NCI-H187 (cell line): ENCODE results near the gene GRB7.
A peak's percentile ranks its signal among the peaks of the same experiment; 100 is the strongest.
"Not testable (repeated sequence)": the region's sequence is repeated elsewhere in the genome, so short reads cannot be mapped to it uniquely, and the experiment has no call there.

Experiments used
- DNase-seq, 2 experiments: peaks; one replicate each; lab custom pipeline; 2025; lab: John Stamatoyannopoulos, UW

Gene GRB7

GRCh38 chr17:39751637-39752036, 13.9 kb downstream of the GRB7 start:
- DNase-seq, result no peak

DNA sequence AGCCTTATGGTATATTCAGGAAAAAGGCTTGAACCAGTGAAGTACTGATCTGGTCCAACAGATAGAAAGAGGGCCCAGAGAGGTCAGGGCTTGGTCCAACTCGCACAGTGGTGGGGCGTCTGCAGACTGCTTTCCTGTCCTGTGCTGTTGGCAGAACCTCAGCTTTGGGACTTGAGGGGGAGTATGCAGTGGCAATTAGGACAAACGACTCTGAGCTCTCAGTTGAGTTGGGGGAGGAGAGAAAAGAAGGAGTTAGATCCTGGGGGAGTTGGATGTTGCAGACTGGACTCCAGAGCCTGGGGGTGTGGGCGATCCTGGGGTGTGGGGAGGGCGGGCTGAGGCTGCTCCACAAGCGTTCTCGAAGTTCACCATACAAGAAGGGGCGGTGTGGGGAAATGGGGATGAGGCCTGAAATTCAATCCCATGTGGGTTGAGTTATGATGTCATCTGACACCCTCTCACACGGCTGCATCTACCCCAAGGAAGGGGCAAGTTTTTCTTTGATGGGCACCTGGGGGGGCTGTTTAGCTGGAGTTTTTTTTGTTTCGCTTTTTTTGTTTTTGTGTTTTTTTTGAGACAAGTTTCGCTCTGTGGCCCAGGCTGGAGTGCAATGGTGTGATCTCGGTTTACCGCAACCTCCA, 14.6 kb downstream of the GRB7 start:
- no peak for DNase-seq

GRCh38 chr17:39753514-39754160, 15.9 kb downstream of the GRB7 start:
- no peak for DNase-seq

DNA sequence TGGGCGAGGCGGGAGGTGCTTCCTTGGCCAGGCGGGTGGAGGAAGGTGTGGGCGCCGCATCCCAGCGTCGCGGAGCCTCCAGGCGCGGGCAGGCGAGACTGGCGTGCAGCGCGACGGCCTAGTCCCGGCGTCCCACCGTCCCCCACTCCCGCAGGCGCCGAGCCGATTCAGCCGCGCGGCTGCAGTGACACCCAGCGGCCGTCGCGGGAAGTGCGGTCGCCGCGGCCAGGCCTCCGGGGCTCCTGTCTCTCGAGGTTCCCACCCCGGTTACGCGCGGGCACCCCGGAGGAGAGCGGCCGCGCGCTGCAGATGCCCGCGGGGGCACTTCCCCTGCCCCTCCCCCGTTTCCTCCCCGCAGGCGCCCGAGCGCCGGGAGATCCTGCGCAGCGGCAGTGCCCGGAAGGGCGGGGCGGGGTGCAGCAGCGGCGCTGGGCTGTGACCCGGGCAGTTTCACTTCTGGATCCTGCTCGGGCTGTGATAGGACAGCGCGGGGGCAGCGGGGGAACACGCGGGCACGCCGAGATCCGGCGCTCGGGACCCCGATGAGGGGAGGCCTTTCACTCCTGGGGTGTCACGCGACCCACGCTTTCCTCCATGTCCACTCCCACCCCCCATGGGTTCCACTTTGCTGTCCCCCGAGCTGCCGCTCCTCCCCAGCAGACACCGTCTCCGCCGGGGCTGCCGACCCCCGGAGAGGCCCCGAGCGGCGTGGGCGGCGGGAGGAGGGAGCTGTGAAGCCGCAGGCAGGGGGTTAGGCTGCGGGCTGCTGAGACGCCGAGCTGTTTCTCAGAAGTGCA, 16.6 kb downstream of the GRB7 start:
- DNase-seq, result peak; percentile 60 to 66

- DNase-seq, result no peak
Measured at GRCh38 chr17:39754958-39755553, 17.3 kb downstream of the GRB7 start.

GRCh38 chr17:39755554-39756379, 18.0 kb downstream of the GRB7 start:
- no peak for DNase-seq

GRCh38 chr17:39756380-39757079, 18.8 kb downstream of the GRB7 start:
- DNase-seq, result no peak

- DNase-seq, result no peak
Measured at GRCh38 chr17:39757176-39757662, 19.5 kb downstream of the GRB7 start.

DNA sequence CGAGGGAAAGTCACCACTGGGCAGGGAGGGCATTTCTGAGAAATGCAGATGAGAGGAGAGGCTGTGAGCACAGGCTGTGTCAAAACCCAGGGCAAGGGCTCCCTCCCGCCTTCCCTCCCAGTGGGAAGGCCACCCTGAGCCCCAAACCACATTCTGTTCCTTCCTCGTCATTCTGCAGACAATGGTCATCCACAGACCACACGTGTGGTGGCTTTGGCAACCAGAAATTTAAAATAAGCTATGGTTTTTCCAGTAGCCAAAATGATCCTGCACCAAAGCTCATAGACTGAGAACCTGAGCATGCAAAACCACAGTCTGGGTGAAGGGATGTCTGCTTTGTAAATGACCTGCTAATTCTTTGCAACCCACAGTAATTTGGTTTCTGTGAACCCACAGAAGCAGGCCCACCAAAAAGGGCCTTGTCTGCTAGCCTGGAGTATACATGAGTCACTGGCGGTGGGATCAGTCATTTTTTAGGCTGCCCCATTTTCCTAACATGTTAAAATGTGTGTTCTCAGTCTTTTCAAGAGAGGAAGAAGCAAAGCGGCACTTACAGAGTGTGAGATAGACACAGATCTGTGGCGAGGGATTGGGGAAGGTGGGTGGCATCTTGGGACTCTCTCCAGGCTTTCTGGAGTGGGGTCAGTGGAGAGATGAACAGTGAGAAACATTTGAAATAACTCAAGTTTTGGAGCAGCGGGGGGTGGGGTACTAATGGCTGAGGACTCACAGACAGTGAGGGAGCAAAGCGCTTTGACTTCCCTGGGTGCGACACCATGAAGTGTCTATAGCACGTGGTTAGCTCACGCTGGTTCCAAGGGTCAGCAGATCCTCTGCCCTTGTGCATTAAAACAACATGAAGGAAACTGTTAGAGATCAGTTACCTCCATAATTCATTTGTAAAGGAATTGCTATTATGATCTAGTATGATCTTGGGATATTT, 20.5 kb downstream of the GRB7 start:
- no peak for DNase-seq

- no peak for DNase-seq
Measured at GRCh38 chr17:39759204-39759603, 21.5 kb downstream of the GRB7 start.

GRCh38 chr17:39761861-39762496, 24.2 kb downstream of the GRB7 start:
- no peak for DNase-seq

DNA sequence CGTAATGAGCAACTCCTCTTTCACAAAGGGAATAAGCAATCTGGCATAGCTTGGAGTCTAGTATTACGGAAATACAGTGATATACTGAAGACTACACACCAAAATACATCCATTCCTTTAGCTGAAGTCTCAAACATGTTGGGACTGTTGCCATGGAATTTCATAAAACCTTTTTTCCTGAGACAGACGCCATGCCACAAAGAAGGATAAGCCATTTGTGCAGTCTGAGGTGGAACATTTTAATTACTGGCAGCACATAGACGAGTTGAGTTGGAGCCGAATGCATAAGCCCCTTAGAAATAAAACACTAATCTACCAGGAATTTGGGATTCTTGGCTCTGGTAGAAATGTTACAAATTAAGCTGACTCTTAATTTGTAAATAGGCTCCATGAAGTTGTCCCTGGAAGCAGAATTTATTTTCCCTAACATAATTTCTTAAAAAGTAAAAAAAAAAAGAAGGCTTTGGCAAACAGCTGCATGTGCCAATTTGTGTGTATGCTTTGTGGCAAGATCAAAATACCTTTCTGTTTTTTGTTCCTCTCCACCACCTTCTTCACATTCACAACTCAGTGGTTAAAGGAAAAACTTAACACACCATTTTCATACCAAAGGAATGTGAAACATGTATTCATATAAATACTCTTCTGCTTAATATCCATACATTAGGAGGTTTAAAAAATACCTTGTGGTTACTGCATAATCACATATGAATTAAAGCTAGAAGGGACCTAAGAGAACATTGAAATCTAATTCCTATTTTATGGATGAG, 25.5 kb downstream of the GRB7 start:
- DNase-seq, result no peak

DNA sequence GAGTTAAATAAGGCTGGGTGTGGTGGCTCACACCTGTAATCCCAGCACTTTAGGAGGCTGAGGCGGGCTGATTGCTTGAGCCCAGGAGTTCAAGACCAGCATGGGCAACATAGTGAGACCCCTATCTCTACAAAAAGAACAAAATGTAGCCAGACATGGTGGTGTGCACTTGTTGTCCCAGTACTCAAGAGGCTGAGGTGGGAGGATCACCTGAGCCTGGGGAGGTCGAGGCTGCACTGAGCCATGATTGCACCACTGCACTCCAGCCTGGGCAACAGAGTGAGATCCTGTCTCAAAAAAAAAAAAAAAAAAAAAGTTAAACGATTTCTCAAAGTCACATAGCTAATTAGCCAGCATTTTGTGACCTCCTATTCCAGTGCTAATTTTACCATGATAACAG, 26.4 kb downstream of the GRB7 start:
- not testable (repeated sequence) for DNase-seq

DNA sequence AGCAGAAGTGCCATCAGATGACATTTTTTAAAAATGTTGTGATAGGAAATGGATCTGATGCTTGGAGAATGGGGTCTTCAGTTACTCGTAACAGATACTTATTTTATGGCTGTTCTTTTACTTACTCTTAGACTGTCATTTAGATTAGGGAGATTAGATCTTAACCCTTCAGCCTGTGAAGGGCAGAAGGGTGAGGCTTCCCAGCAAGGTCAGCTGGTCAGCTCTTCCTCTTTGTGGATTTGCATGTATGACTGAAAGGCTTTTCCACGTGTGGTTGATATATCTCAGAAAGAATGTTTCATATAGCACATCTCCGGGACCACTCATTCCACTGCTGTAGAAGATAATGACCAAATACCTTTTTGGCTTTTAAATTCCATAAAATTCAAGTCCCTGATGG, 27.4 kb downstream of the GRB7 start:
- DNase-seq, result no peak

DNA sequence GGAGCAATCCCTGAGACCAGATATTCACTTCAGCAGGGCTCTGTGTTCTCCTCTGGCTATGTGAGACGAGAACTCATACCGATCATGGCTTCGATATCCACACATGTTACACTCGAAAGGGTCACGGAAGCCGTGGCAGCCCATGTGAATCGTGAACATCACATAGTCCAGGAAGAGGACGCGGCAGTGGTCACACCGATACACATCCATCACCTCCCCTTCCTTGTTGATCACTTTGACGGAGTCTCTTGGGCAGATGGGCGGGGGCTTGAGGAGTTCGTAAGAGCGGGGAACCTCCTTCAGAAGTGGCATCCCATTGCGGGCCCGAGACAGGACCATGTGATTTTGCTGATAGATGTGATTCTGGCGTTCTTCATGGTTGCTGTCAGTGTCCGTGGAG, 28.0 kb downstream of the GRB7 start:
- no peak for DNase-seq

DNA sequence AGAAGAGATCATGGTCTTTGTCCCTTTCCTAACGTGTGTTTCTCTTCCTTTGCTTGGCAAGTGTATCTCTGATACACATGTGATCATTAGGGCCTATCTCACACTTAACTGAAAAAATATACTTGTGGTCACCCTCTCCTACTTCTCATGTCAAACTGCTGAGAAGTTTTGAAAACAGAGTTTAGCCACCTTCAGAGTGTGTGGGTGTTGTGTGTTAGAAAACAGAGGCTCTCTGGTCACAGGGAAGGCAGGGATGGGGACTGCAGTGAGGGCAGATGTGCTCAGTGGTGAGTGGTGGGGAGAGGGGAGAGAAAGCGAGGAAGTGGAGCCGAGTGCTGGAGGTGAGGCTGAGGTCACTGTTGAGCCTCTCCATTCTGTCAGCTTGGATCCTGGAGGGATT, 29.4 kb downstream of the GRB7 start:
- no peak for DNase-seq

DNA sequence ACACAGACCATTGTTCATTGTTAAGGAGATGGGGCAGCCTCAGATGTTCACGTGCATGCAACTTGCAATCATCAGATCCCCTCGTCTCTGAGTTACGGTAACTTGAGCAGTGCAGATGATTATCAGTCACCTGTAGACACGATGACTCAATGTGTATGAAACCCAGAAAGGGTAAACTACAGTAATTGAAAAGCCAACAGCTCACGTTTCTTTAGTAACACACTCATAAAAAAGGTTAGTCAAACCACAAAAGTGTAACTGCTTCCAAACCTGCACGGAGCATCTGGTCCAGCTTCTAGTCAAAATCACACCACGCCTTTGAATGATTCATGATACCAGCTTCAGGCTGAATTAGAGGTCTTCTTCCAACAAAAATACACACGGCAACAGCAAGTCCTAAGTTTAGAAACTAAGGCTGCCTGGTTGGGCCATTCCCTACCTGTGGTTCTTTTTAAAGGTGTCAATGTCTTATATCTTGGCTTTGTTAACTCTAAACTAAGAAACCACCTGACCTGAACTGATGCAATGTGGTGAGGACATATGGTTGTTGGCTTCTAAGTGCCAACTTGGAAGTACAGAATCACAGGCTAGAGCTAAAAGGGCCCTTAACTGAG, 32.3 kb downstream of the GRB7 start:
- DNase-seq, result peak in 1 of 2 experiments; percentile 9

GRCh38 chr17:39772415-39772814, 34.7 kb downstream of the GRB7 start:
- no peak for DNase-seq
